GM23338 (cell line): ENCODE results near the gene BEST2.

Experiments used
- CTCF ChIP-seq, 2 experiments: fragments of 200-600 bp in 1 of 2; sonication (generic) in 1 of 2; conservative IDR thresholded peaks; 2 replicates each; pipeline versions ENCODE4 v1.5.1 to v1.6.1; 2016 to 2017; ENCODE audit warnings: antibody characterized with exemption in 2 of 2, low read depth in 2 of 2, mild to moderate bottlenecking in 2 of 2, moderate library complexity in 1 of 2
- EZH2 ChIP-seq: fragments of 200-600 bp; sonication (generic); IDR thresholded peaks from one replicate; pipeline ENCODE4 v1.8.0; 2017; ENCODE audit warnings: antibody characterized with exemption, mild to moderate bottlenecking, low read depth; ENCODE audit not compliant: unreplicated experiment
- NANOG ChIP-seq: IDR thresholded peaks from 2 replicates; pipeline ENCODE4 v1.6.1; 2016; ENCODE audit warnings: antibody characterized with exemption, borderline replicate concordance
- POLR2AphosphoS5 ChIP-seq: IDR thresholded peaks from 2 replicates; pipeline ENCODE4 v1.6.1; 2016; ENCODE audit warnings: antibody characterized with exemption, low read depth
- REST ChIP-seq: IDR thresholded peaks from one replicate; pipeline ENCODE4 v1.6.1; 2018; ENCODE audit warnings: antibody characterized with exemption; ENCODE audit not compliant: unreplicated experiment
- ZNF462 ChIP-seq: fragments of 250-450 bp; sonication (Bioruptor Pico); IDR thresholded peaks from 2 replicates; pipeline ENCODE4 v1.5.0; 2020; ENCODE audit warnings: mild to moderate bottlenecking, moderate library complexity

GRCh38 chr19:12720296-12720695, 31.3 kb upstream of the BEST2 start:
- TF ChIP-seq ZNF462: no peak
- TF ChIP-seq CTCF (conservative IDR thresholded peaks at IDR 0.05; ENCODE audit: low read depth in 2 of 2): no peak
- TF ChIP-seq POLR2AphosphoS5: no peak
- TF ChIP-seq REST: no peak
- TF ChIP-seq EZH2: no peak
- no peak for TF ChIP-seq NANOG
